ENCODE data around the gene SSX1. TPM values are rescaled to one million over a fixed set of nuclear protein-coding genes. Genes with fewer than 3 reads are reported as not detected.
"Not testable (repeated sequence)": the region's sequence is repeated elsewhere in the genome, so short reads cannot be mapped to it uniquely, and the experiment has no call there.

The SSX1 gene
- total RNA-seq: not detected in 2 replicates

GRCh38 chrX:48255062-48255796 is at the start of gene SSX1:
TSS of gene SSX1 (plus strand) at chrX:48255392. CDS start at chrX:48257242, 1,850 bp downstream.
- DNase-seq (ENCODE audit: low read depth in 2 of 2): not testable (repeated sequence)

GRCh38 chrX:48214341-48214740 is 40.9 kb upstream of the SSX1 start:
- DNase-seq (ENCODE audit: low read depth in 2 of 2): peak in 1 of 2 donors; percentile 26

- DNase-seq (ENCODE audit: low read depth in 2 of 2): not testable (repeated sequence)
Observed at GRCh38 chrX:48224196-48224595, 31.0 kb upstream of the SSX1 start.

GRCh38 chrX:48252945-48253344 is 2.2 kb upstream of the SSX1 start:
- not testable (repeated sequence) for DNase-seq (ENCODE audit: low read depth in 2 of 2)

- DNase-seq (ENCODE audit: low read depth in 2 of 2): not testable (repeated sequence)
Observed at GRCh38 chrX:48274365-48274764, 19.2 kb downstream of the SSX1 start.

GRCh38 chrX:48278958-48279357 is 23.8 kb downstream of the SSX1 start:
- no peak for DNase-seq (ENCODE audit: low read depth in 2 of 2)

- not testable (repeated sequence) for DNase-seq (ENCODE audit: low read depth in 2 of 2)
Observed at GRCh38 chrX:48280729-48281128, 25.5 kb downstream of the SSX1 start.

GRCh38 chrX:48306175-48306574 is 51.0 kb downstream of the SSX1 start:
- DNase-seq (ENCODE audit: low read depth in 2 of 2): no peak

GRCh38 chrX:48313996-48314395 is 58.8 kb downstream of the SSX1 start:
- DNase-seq (ENCODE audit: low read depth in 2 of 2): not testable (repeated sequence)

Other genes starting within 250 kb of the SSX1 start
- gene SPACA5, start 248.4 kb upstream of the SSX1 start, total RNA-seq: not detected in 2 replicates
- gene ZNF630, start 183.8 kb upstream of the SSX1 start, total RNA-seq: 1.3 TPM in 2 replicates
- gene SPACA5B, start 124.8 kb upstream of the SSX1 start, total RNA-seq: not detected in 2 replicates
- gene SSX5, start 58.6 kb upstream of the SSX1 start, total RNA-seq: not detected in 2 replicates
- not detected in 2 replicates for gene SSX3, start 101.3 kb downstream of the SSX1 start, total RNA-seq
- not detected in 2 replicates for gene SSX4, start 128.1 kb downstream of the SSX1 start, total RNA-seq
- gene SSX4B, start 156.6 kb downstream of the SSX1 start, total RNA-seq: not detected in 2 replicates
- gene SLC38A5, start 214.9 kb downstream of the SSX1 start, total RNA-seq: 6.4 and 25.2 TPM in 2 replicates
- 35.4 and 41.7 TPM in 2 replicates for gene FTSJ1, start 220.8 kb downstream of the SSX1 start, total RNA-seq